ENCODE measurements around the gene ENDOD1. TPM values are rescaled to one million over a fixed set of nuclear protein-coding genes. Genes with fewer than 3 reads are reported as not detected.
A peak's percentile ranks its signal among the peaks of the same experiment; 100 is the strongest.

The ENDOD1 gene
- total RNA-seq, 3 donors from 2014 or later (not counting 1 experiment from before 2014, with no cell fraction given) = 10.1 to 15.5 (median 14.0) TPM

- H3K27ac ChIP-seq (ENCODE audit: low read length) = no peak overlapping the region
- TF ChIP-seq CTCF (IDR thresholded peaks at IDR 0.05) = no peak
- Mint-ChIP-seq H3K9me3 (no peaks in the 10 kb centered on the region), H3K4me1 (peaks cover 36 to 38% of the 10 kb centered on the region in 2 donors), H3K27me3 (ENCODE audit: low read depth in 2 of 2) (no peaks in the 10 kb centered on the region), H3K27ac (peak overlapping the region in 1 of 2 donors; percentile 21), H3K36me3 (no peaks in the 10 kb centered on the region), H3K4me3 (peak overlapping the region; percentile 1)
- H3K36me3 ChIP-seq (ENCODE audit: control insufficient read depth, insufficient read depth, low read length) = peaks cover 4% of the 10 kb centered on the region
- peaks cover 6% of the 10 kb centered on the region for H3K4me1 ChIP-seq (ENCODE audit: control insufficient read depth, insufficient read depth, low read length)
- ATAC-seq (no peak), DNase-seq (no peak)
- intact Hi-C loops (cut with micrococcal nuclease) = no loop called here
- no peaks in the 10 kb centered on the region for H3K9me3 ChIP-seq (ENCODE audit: control insufficient read depth, insufficient read depth, low read length)
- WGBS (ENCODE audit: insufficient coverage) = 89% methylated on average over 1 of the region's 1 CpG
- no peaks in the 10 kb centered on the region for H3K27me3 ChIP-seq (ENCODE audit: control insufficient read depth, insufficient read depth, low read length)
- H3K4me3 ChIP-seq (ENCODE audit: low read length) = no peak overlapping the region
Measured at GRCh38 chr11:95070471-95070870, 19.2 kb upstream of the ENDOD1 start.

GRCh38 chr11:95072948-95073347 is 16.7 kb upstream of the ENDOD1 start:
- no peak overlapping the region for H3K4me3 ChIP-seq (ENCODE audit: low read length)
- intact Hi-C loops (cut with micrococcal nuclease) = no loop called here
- peaks cover 24 to 28% of the 10 kb centered on the region in 2 donors for H3K4me1 Mint-ChIP-seq
- no peak for TF ChIP-seq CTCF (IDR thresholded peaks at IDR 0.05)
- no peaks in the 10 kb centered on the region for H3K9me3 Mint-ChIP-seq
- peaks cover 4% of the 10 kb centered on the region for H3K36me3 ChIP-seq (ENCODE audit: control insufficient read depth, insufficient read depth, low read length)
- peaks cover 0 to 3% of the 10 kb centered on the region in 2 donors for H3K27me3 Mint-ChIP-seq (ENCODE audit: low read depth in 2 of 2)
- H3K27ac Mint-ChIP-seq = peak overlapping the region in 1 of 2 donors; percentile 28
- H3K4me1 ChIP-seq (ENCODE audit: control insufficient read depth, insufficient read depth, low read length) = peaks cover 6% of the 10 kb centered on the region
- H3K27me3 ChIP-seq (ENCODE audit: control insufficient read depth, insufficient read depth, low read length) = no peaks in the 10 kb centered on the region
- H3K36me3 Mint-ChIP-seq = no peaks in the 10 kb centered on the region
- ATAC-seq = no peak
- no peak for DNase-seq
- H3K4me3 Mint-ChIP-seq = no peak overlapping the region
- H3K27ac ChIP-seq (ENCODE audit: low read length) = no peak overlapping the region
- H3K9me3 ChIP-seq (ENCODE audit: control insufficient read depth, insufficient read depth, low read length) = no peaks in the 10 kb centered on the region

- no peak overlapping the region for H3K27ac ChIP-seq (ENCODE audit: low read length)
Measured at GRCh38 chr11:95074792-95075563, 14.7 kb upstream of the ENDOD1 start.

More at GRCh38 chr11:95074792-95075563, 14.7 kb upstream of the ENDOD1 start:
- Histone ChIP-seq H3K9me3 (ENCODE audit: control insufficient read depth, insufficient read depth, low read length) (no peaks in the 10 kb centered on the region), H3K36me3 (ENCODE audit: control insufficient read depth, insufficient read depth, low read length) (peaks cover 4% of the 10 kb centered on the region), H3K27me3 (ENCODE audit: control insufficient read depth, insufficient read depth, low read length) (no peaks in the 10 kb centered on the region), H3K4me3 (ENCODE audit: low read length) (no peak overlapping the region), H3K4me1 (ENCODE audit: control insufficient read depth, insufficient read depth, low read length) (peaks cover 1% of the 10 kb centered on the region)
- Mint-ChIP-seq H3K27me3 (ENCODE audit: low read depth in 2 of 2) (peaks cover 0 to 11% of the 10 kb centered on the region in 2 donors), H3K36me3 (no peaks in the 10 kb centered on the region), H3K27ac (no peak overlapping the region), H3K4me1 (peaks cover 8 to 9% of the 10 kb centered on the region in 2 donors), H3K9me3 (no peaks in the 10 kb centered on the region), H3K4me3 (no peak overlapping the region)
- intact Hi-C loops (cut with micrococcal nuclease) = no loop called here
- TF ChIP-seq CTCF (IDR thresholded peaks at IDR 0.05) = no peak
- ATAC-seq = no peak
- DNase-seq = no peak
- 62% methylated on average over 7 of the region's 8 CpGs for WGBS (ENCODE audit: insufficient coverage)
